Peyer's patch (tissue), 4 donors: ENCODE results near the gene SGMS1.

ENCODE experiments used
- CTCF ChIP-seq, 6 experiments: fragments of 450-650 bp in 4 of 6; fragments of 200-600 bp in 2 of 6; sonication (generic) in 1 of 6; IDR thresholded peaks; one replicate each; pipeline ENCODE4 v1.5.1; 2017 to 2019; ENCODE audit warnings: antibody characterized with exemption in 6 of 6, mild to moderate bottlenecking in 3 of 6, moderate library complexity in 1 of 6
- POLR2A ChIP-seq, 2 donors: fragments of 450-650 bp; IDR thresholded peaks; one replicate each; pipeline ENCODE4 v1.5.1; 2017; ENCODE audit warnings: antibody characterized with exemption in 2 of 2, mild to moderate bottlenecking in 2 of 2, moderate library complexity in 2 of 2

GRCh38 chr10:50280049-50280841 lies 343.5 kb downstream of the SGMS1 start:
- no peak for TF ChIP-seq POLR2A (IDR thresholded peaks at IDR 0.05)
- no peak for TF ChIP-seq CTCF (IDR thresholded peaks at IDR 0.05)
